NCI-H146 treated with DMSO at 0.1 percent for 48 hours (cell line): ENCODE measurements around the gene S100A16.
"Not testable (repeated sequence)": the region's sequence is repeated elsewhere in the genome, so short reads cannot be mapped to it uniquely, and the experiment has no call there.

Source experiments
- DNase-seq: peaks from one replicate; lab custom pipeline; 2025; ENCODE audit not compliant: unreplicated experiment; lab: John Stamatoyannopoulos, UW

Gene S100A16

DNA sequence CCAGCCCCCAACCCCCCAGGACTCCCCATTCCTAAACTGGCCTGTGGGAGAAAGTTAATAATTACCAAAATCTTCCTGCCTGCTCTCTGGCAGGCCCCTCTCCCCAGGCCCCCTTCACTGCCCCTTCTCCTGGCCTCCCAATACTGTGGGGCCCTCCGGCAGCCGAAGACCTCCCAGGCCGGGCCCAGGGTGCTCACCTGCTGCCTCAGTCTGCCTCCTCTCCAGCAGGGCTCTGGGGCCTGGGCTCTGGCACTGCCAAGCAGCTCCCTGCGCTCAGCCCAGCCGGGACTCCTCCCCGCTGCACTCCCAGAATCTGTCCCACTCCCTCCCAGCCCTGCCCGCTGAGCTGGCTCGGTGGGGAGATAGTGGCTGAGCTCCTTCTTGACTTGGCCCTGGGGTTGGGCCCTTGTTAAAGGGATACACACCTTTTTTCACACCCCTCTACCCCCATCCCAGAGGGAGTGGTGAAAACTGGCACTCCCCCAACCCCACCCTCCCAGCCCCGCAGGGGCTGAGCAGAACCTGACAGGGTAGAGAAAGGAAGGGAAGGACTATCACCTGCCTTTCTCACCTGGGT lies at the start of gene S100A16:
Gene S100A16 (minus strand): TSS at position 383 of the 577 bp plus-strand sequence. CDS start 4,986 bp downstream, outside the sequence.
- no peak for DNase-seq

GRCh38 chr1:153662269-153662668 lies 49.3 kb upstream of the S100A16 start:
- DNase-seq: no peak

DNA sequence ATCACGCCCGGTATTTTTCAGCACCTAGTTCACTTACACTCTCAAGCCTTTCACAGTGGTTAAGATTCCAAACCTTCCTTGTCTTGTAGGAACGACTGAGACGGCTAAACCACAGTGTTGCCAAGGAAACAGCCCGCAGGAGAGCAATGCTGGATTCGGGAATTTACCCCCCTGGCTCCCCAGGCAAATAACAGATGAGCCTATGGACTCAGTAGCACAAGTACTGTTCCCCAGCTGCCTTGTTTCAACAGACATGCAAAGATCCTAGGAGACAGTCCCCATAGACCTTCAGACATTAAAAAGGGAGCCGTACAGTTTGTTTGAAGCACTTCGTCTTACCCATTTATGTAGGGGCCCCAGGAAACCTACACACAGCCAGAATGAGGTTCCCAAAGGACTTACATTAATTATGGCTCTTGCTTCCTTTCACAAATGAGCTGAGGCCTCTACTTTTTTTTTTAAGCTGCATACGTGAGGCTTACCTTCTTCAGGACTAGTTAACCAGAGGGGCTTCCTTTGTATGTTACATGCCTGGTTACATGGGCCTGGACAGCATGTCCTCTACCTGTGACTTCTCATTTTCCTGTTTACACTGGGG lies 48.3 kb upstream of the S100A16 start:
- DNase-seq: no peak

DNA sequence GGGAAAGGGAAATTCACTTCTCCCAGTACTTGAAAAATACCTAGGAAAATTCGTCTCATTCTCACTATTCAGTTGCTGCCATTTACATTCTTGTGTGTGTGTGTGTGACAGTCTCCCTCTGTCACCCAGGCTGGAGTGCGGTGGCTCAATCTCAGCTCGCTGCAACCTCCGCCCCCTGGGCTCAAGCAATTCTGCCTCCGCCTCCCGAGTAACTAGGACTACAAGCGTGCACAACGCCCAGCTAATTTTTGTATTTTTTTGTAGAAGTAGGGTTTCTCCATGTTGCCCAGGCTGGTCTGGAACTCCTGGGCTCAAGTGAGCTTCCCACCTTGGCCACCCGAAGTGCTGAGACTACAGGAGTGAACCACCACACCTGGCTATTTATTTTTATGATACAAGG lies 46.7 kb upstream of the S100A16 start:
- no peak for DNase-seq

DNA sequence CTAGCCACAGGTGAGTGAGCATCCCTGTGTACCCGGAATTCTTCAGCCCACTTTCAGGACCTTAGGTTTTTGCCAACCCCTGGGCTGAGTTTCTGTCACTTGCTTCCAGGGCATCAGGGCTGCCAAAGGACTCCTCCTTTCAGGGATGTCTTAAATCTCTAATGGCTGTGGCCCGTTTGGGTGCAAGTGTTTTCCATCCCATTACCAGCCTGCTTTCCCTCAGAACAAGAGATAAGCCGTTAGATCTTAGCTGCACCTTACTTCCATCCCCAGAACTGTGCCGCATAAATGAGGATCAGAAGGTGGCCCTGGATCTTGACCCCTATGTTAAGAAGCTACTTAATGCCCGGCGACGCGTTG lies 46.2 kb upstream of the S100A16 start:
- no peak for DNase-seq

DNA sequence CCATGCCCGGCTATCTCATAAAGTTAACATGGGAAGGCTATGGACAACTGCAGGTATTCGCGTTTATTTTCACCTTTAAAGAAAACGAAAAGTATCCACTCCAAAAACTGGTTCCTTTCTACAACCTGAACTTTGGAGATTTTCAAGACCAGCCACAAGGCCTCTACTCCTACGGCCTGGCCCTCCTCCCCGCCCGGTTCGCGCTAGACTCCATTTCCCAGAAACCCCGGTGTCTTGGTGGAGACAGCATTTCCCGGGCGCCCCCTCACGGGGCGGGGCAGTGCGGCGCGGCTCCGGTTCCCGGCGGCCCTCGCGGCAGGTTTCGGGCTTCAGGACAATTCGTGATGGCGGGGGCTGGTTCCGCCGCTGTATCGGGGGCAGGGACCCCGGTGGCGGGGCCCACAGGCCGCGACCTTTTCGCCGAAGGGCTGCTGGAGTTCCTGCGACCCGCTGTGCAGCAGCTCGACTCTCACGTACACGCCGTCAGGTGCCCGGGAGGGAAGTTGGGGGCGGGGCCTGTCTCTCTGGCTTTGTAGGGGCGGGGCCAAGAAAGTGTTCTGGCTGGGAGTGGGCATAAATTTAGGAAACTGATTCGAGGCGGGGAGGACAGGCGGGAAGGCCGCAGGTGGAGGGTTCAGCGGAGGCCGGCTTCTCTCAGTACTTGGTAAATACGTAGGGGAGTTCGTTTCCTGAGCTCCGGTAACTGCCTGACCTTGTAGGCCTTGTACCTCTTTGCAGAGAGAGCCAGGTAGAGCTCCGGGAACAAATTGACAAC lies 45.6 kb upstream of the S100A16 start, which contains the start of gene SNAPIN:
Gene SNAPIN (plus strand): TSS at position 304 of the 775 bp plus-strand sequence. CDS start 41 bp downstream, at position 345.
- peak; percentile 82 for DNase-seq

DNA sequence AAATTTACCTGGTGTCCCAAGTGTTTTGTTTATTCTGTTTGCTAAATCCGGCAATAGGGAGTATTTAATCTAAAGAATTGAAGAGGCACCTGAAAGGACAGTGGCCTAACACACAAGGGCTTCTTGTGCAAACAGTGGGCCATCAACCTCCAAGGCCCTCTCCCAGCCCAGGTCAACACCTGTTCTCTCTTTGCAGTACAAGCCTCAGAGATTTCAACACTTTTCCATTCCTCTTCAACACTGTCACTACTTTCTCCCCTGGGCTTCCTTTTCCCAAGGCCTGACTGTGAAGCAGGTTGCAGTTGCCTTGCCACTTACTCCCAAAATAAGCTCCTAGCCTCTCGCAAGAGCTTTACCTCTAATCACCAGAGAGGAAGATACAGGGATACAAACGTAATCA lies 42.4 kb upstream of the S100A16 start:
- no peak for DNase-seq

GRCh38 chr1:153652805-153653500 lies 40.0 kb upstream of the S100A16 start:
- no peak for DNase-seq

DNA sequence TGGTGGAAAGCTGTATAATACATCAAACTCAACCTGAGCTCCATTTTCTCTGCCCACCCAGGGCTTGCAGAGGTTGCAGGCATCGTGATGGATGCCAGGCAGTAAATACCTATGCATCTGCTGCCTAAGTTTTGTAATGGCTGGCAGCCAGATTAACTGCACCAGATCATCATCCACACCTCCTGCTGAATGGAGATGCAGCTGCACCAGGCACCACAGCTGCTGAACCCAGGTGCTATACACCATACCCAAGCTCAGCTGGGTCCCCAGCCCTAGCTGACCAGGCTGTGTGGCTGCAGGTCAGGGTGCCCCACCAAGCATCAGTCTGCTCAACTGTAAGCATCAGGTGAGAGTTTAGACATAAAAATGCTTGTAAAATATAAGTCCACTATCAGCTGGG lies 38.8 kb upstream of the S100A16 start:
- no peak for DNase-seq

GRCh38 chr1:153649863-153650235 lies 36.9 kb upstream of the S100A16 start:
- no peak for DNase-seq

GRCh38 chr1:153649137-153649862 lies 36.4 kb upstream of the S100A16 start:
- DNase-seq: no peak

GRCh38 chr1:153648000-153648643 lies 35.2 kb upstream of the S100A16 start:
- no peak for DNase-seq

DNA sequence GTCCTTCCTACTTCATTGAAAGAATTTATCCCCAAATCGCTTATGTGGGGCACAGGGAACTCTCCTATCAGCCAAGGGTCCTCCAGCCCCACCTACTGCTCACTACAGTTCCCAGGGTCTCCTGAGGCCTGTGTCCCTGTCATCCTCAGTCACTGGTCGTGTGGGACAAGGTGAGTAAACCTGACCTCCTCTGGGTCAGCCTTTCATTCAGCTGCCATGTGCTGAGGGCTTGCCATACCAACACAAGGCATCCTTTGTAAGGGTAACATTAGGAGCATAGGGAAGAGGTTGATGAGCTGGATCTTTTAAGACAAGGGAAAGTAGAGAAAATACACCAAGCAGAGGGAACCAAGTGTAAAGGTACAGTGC lies 34.4 kb upstream of the S100A16 start:
- no peak for DNase-seq

GRCh38 chr1:153646672-153647345 lies 33.9 kb upstream of the S100A16 start:
- no peak for DNase-seq

GRCh38 chr1:153643816-153644215 lies 30.9 kb upstream of the S100A16 start:
- no peak for DNase-seq

GRCh38 chr1:153643100-153643499 lies 30.2 kb upstream of the S100A16 start:
- no peak for DNase-seq

GRCh38 chr1:153642161-153642560 lies 29.2 kb upstream of the S100A16 start:
- no peak for DNase-seq

DNA sequence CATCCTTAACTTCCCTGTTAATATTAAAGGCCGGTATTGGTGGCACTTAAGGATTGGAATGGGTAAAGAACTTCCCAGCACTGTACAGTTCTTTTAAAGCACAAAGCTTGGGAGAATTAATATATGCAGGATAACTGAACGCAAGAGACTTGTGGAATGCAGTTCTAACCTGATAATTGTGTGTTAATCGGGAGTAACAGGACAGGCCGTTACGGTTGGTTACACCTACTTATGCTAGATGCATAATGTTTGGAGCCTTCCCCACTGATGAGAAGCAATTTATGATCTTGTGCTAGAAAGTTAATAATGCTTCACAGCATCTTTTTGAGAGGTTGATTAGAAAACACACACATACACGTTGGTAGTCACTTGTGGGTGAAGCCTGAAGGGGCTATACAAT lies 27.9 kb upstream of the S100A16 start:
- no peak for DNase-seq

DNA sequence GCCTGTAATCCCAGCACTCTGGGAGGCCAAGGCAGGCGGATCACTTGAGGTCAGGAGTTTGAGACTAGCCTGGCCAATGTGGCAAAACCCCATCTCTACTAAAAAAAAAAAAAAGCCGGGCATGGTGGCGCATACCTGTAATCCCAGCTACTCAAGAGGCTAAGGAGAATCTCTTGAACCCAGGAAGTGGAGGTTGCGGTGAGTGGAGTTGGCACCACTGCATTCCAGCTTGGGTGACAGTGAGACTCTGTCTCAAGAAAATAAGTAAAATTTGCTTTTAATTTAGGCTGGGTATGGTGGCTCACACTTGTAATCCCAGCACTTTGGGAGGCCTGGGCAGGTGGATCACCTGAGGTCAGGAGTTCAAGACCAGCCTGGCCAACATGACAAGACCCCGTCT lies 27.3 kb upstream of the S100A16 start:
- DNase-seq: not testable (repeated sequence)

GRCh38 chr1:153639280-153639679 lies 26.3 kb upstream of the S100A16 start:
- DNase-seq: no peak
